Calu3 (cell line): ENCODE results near the gene ULK3. TPM values are rescaled to one million over a fixed set of nuclear protein-coding genes. Genes with fewer than 3 reads are reported as not detected.

Source experiments
- Bru-seq: library from RNA; stranded (reverse); fragments of 400-500 nt; gene quantifications from one replicate; lab custom pipeline; 2021; lab: Mats Ljungman, UMichigan
- BruChase-seq, 2 experiments: library from RNA; stranded (reverse); fragments of 400-500 nt; gene quantifications; one replicate each; lab custom pipeline; 2021; lab: Mats Ljungman, UMichigan
- BruUV-seq: library from RNA; stranded (reverse); fragments of 400-500 nt; replicated peaks from 2 replicates; lab custom pipeline; 2021; lab: Mats Ljungman, UMichigan
- CTCF ChIA-PET: fragments of 300-600 bp; sonication (Branson Sonifier 250); formaldehyde crosslinking; loops from one replicate; lab custom pipeline; 2022; ENCODE audit warnings: antibody characterized with exemption; lab: Charles Lee
- DNase-seq: peaks from one replicate; pipeline ENCODE4 v3.0.0; 2022
- H3K27ac Mint-ChIP-seq: one replicate; pipeline ENCODE4 v1.8.0; 2022; ENCODE audit warnings: mixed read lengths; ENCODE audit not compliant: unreplicated experiment
- H3K27me3 Mint-ChIP-seq: one replicate; pipeline ENCODE4 v1.8.0; 2022; ENCODE audit warnings: mixed read lengths; ENCODE audit not compliant: unreplicated experiment
- H3K36me3 Mint-ChIP-seq: one replicate; pipeline ENCODE4 v1.8.0; 2022; ENCODE audit warnings: mild to moderate bottlenecking, moderate library complexity, mixed read lengths; ENCODE audit not compliant: insufficient read depth, unreplicated experiment
- H3K4me1 Mint-ChIP-seq: one replicate; pipeline ENCODE4 v1.8.0; 2022; ENCODE audit warnings: mild to moderate bottlenecking, low read depth, mixed read lengths; ENCODE audit not compliant: unreplicated experiment
- H3K4me3 Mint-ChIP-seq: one replicate; pipeline ENCODE4 v1.8.0; 2022; ENCODE audit warnings: mild to moderate bottlenecking, low read depth, moderate library complexity, mixed read lengths; ENCODE audit not compliant: unreplicated experiment
- H3K9me3 Mint-ChIP-seq: one replicate; pipeline ENCODE4 v1.8.0; 2022; ENCODE audit warnings: low read depth, mixed read lengths; ENCODE audit not compliant: unreplicated experiment
- intact Hi-C: fragments of 100-400 bp; cut with micrococcal nuclease; formaldehyde crosslinking; loops from one replicate; pipeline ENCODE4 v1.10.0; 2022; ENCODE audit not compliant: unreplicated experiment
- long read RNA-seq: library from polyadenylated mRNA; stranded (forward); transcript quantifications from one replicate; pipeline ENCODE4 v2.0.0, GENCODE V29; 2022
- total RNA-seq: library from RNA; stranded (reverse); gene quantifications from 2 replicates; pipeline ENCODE4 v1.2.3, GENCODE V29; 2022
- TF ChIP-seq, protein P1 (sequence below): fragments of 200-600 bp; IDR thresholded peaks from one replicate; pipeline ENCODE4 v1.8.0; 2022; ENCODE audit warnings: antibody characterized with exemption; ENCODE audit not compliant: unreplicated experiment

The ULK3 gene
- 33.8 and 42.2 TPM in 2 replicates for total RNA-seq
- percentile 49 among the genes with signal in this experiment for Bru-seq, nascent RNA
- percentile 74 among the genes with signal in this experiment for BruChase-seq, experiment 1, labeled RNA remaining after a 6-hour chase
- BruChase-seq, experiment 2, labeled RNA remaining after a 2-hour chase, result percentile 72 among the genes with signal in this experiment
- long read RNA-seq, transcript ULK3-202 (15 exons, 2,738 nt), result minor isoform, 7 of 49 reads
- long read RNA-seq, transcript ULK3-220 (16 exons, 2,611 nt), result major isoform, 14 of 49 reads
- long read RNA-seq, partial matches to known transcripts, result 8 of 49 reads
- long read RNA-seq, other reads (novel, unspliced or antisense), result 18 of 49 reads

DNA sequence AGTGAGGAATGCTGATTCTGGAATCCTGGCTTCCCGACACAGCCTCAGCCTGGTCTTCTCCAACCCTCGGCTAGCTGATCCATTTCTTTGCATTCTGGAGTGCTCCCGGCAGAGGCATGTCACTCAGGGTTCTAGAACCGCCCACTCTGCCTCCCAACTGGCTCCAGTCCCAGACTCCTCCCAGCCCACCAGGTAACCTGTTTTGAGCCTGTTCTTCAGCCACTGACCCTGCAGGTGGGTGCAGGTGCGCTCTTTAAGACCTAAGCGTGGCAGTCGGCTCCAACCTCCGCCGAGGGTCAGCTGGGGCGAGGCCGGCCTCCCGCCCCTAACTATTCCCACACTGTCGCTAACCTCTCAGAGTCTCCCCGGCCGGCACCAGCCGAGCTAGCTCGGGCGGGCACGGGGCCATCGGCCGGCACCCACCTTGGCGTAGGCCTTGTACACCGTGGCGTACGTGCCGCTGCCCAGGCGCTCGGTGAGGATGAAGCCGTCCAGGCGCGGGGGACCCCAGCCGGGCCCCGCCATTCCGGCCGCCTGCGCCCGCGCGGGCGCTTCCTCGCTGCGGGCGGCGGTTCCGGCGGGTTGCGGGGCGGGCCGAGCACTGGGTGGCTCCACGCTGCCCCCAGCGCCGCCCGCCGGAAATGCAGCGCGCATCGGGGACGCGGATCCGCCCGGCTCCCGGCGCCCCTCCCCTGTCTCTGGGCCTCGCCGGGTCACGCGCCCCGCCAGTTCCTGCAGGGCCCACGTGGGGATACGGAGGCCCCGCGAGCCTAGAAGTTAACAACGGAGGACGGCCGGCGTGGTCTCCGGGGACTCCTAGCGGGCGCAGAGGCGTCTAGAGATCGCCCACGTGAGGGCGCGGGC is at the start of gene ULK3:
ULK3 (minus strand) TSS at position 576 of the 864 bp plus-strand sequence; CDS start at position 525, 51 bp downstream.
- Mint-ChIP-seq H3K4me1 (no peaks in the 10 kb centered on the region), H3K27me3 (no peaks in the 10 kb centered on the region), H3K27ac (peak within 1 kb of the TSS; percentile 52), H3K4me3 (peak within 1 kb of the TSS; percentile 80), H3K36me3 (peaks cover 55% of the 10 kb centered on the region), H3K9me3 (no peaks in the 10 kb centered on the region)
- TF ChIP-seq, protein P1, sequence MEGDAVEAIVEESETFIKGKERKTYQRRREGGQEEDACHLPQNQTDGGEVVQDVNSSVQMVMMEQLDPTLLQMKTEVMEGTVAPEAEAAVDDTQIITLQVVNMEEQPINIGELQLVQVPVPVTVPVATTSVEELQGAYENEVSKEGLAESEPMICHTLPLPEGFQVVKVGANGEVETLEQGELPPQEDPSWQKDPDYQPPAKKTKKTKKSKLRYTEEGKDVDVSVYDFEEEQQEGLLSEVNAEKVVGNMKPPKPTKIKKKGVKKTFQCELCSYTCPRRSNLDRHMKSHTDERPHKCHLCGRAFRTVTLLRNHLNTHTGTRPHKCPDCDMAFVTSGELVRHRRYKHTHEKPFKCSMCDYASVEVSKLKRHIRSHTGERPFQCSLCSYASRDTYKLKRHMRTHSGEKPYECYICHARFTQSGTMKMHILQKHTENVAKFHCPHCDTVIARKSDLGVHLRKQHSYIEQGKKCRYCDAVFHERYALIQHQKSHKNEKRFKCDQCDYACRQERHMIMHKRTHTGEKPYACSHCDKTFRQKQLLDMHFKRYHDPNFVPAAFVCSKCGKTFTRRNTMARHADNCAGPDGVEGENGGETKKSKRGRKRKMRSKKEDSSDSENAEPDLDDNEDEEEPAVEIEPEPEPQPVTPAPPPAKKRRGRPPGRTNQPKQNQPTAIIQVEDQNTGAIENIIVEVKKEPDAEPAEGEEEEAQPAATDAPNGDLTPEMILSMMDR, result peak; percentile 88
- DNase-seq, result peak; percentile 96
- BruUV-seq, result no TSS peak
- intact Hi-C loops, result no loop called here
- CTCF ChIA-PET, result interaction anchor here (0.6 to 1.9 kb wide), 8 partner anchors 14 to 181 kb away, joined by 3 to 9 read pairs (median 3); partner anchors contain the start of gene PPCDC

- no peak overlapping the region for H3K4me3 Mint-ChIP-seq
- no TSS peak for BruUV-seq
- CTCF ChIA-PET, result interaction anchor here (0.6 to 2.1 kb wide), 4 partner anchors 9 to 74 kb away, joined by 4 to 24 read pairs (median 5); no protein-coding TSS in a partner anchor
- intact Hi-C loops, result no loop called here
- H3K4me1 Mint-ChIP-seq, result peaks cover 47% of the 10 kb centered on the region
- peaks cover 51% of the 10 kb centered on the region for H3K36me3 Mint-ChIP-seq
- H3K9me3 Mint-ChIP-seq, result no peaks in the 10 kb centered on the region
- H3K27ac Mint-ChIP-seq, result peak overlapping the region; percentile 27
- DNase-seq, result peak; percentile 89
- no peaks in the 10 kb centered on the region for H3K27me3 Mint-ChIP-seq
- TF ChIP-seq, protein P1, result peak; percentile 16
These were observed 49.4 kb upstream of the ULK3 start for GRCh38 chr15:74892313-74892712.

GRCh38 chr15:74891469-74891868 is 48.5 kb upstream of the ULK3 start:
- Mint-ChIP-seq H3K9me3 (no peaks in the 10 kb centered on the region), H3K36me3 (peaks cover 46% of the 10 kb centered on the region), H3K27ac (peak overlapping the region; percentile 27), H3K4me1 (peaks cover 47% of the 10 kb centered on the region), H3K27me3 (no peaks in the 10 kb centered on the region), H3K4me3 (no peak overlapping the region)
- DNase-seq, result no peak
- intact Hi-C loops, result no loop called here
- TF ChIP-seq, protein P1, result no peak
- CTCF ChIA-PET, result interaction anchor here (2.1 kb wide), 1 partner anchor 10 kb away, joined by 24 read pairs; no protein-coding TSS in a partner anchor
- BruUV-seq, result no TSS peak

DNA sequence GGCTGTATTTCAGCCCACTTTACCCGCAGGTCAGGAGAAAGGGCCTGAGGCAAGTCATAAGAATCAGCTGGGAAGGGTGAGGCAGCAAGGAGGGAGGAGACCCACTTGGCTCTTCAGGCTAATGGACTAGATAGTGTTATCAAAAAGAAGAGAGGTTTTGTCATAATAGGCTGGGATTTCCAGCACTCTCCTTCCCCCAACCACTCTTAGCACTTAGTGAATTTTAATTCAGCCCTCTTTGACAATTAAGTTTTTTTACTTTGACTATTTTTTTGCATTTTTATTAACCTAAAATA is 47.7 kb upstream of the ULK3 start:
- no peak for DNase-seq
- CTCF ChIA-PET, result no interaction called here

More for the DNA sequence above, 47.7 kb upstream of the ULK3 start:
- Mint-ChIP-seq H3K9me3 (no peaks in the 10 kb centered on the region), H3K27me3 (no peaks in the 10 kb centered on the region), H3K36me3 (peaks cover 45% of the 10 kb centered on the region), H3K27ac (peak overlapping the region; percentile 57), H3K4me1 (peaks cover 47% of the 10 kb centered on the region), H3K4me3 (peak overlapping the region; percentile 84)
- intact Hi-C loops, result no loop called here
- TF ChIP-seq, protein P1, result no peak
- BruUV-seq, result TSS peak; percentile 64
